Measurements from ENCODE around the gene HIVEP3. TPM values are rescaled to one million over a fixed set of nuclear protein-coding genes. Genes with fewer than 3 reads are reported as not detected.

The HIVEP3 gene
- total RNA-seq, 1 experiment from 2014 or later = 1.4 TPM

- Mint-ChIP-seq H3K4me1 (peaks cover under 1 to 6% of the 10 kb centered on the region in 2 experiments), H3K4me3 (no peak overlapping the region), H3K9me3 (no peaks in the 10 kb centered on the region), H3K36me3 (ENCODE audit: insufficient read depth in 1 of 3, low read depth in 3 of 3) (no peaks in the 10 kb centered on the region), H3K27me3 (ENCODE audit: low read depth) (peaks cover 16% of the 10 kb centered on the region), H3K27ac (no peak overlapping the region)
- Histone ChIP-seq H4K91ac (ENCODE audit: insufficient read length, low read depth, low read length) (no peak overlapping the region), H3K56ac (ENCODE audit: insufficient read length, low read depth, low read length) (no peak overlapping the region), H2BK5ac (ENCODE audit: insufficient read length, low read length) (no peak overlapping the region), H4K20me1 (ENCODE audit: control insufficient read depth, insufficient read depth, insufficient read length) (no peaks in the 10 kb centered on the region), H2BK12ac (ENCODE audit: insufficient read length, low read depth, low read length) (no peak overlapping the region), H3K27me3 (ENCODE audit: insufficient read depth, low read length) (no peaks in the 10 kb centered on the region), H3K79me2 (ENCODE audit: insufficient read depth, low read length) (no peaks in the 10 kb centered on the region), H3K4me2 (ENCODE audit: insufficient read depth, insufficient read length, low read length) (no peak overlapping the region), H2BK20ac (ENCODE audit: low read depth, low read length, poor library complexity, severe bottlenecking) (no peak overlapping the region), H3K9ac (ENCODE audit: extremely low read depth, insufficient read length, low read length) (no peak overlapping the region), H3K4ac (ENCODE audit: low read depth, low read length) (no peak overlapping the region), H4K5ac (ENCODE audit: insufficient read length, low read depth, low read length) (no peak overlapping the region), H3K4me1 (ENCODE audit: insufficient read depth, low read length) (no peaks in the 10 kb centered on the region), H4K8ac (replicated peaks; ENCODE audit: insufficient read length, low read depth, low read length) (no peak overlapping the region), H3K14ac (ENCODE audit: insufficient read depth, low read length) (no peak overlapping the region), H3K9me3 (ENCODE audit: control insufficient read depth, low read depth, low read length) (no peaks in the 10 kb centered on the region), H3K23me2 (ENCODE audit: insufficient read length, low read depth, low read length, poor library complexity, severe bottlenecking) (no peaks in the 10 kb centered on the region), H3K18ac (ENCODE audit: insufficient read length, low read depth, low read length) (no peak overlapping the region), H2AFZ (ENCODE audit: low read length) (no peak overlapping the region), H3K23ac (ENCODE audit: insufficient read length, low read depth, low read length) (no peak overlapping the region), H2BK120ac (ENCODE audit: low read depth, low read length, poor library complexity, severe bottlenecking) (no peak overlapping the region), H3T11ph (ENCODE audit: low read length) (no peak overlapping the region), H2BK15ac (ENCODE audit: low read depth, low read length) (no peak overlapping the region), H3K27ac (ENCODE audit: insufficient read length, low read depth, low read length) (no peak overlapping the region), H2AK5ac (ENCODE audit: insufficient read length, low read length) (no peak overlapping the region), H3K79me1 (ENCODE audit: insufficient read depth, low read depth, low read length, poor library complexity, severe bottlenecking) (no peaks in the 10 kb centered on the region)
- DNase-seq = peak; percentile 80
- peak; percentile 93 for TF ChIP-seq CTCF (conservative IDR thresholded peaks at IDR 0.05)
- whole genome bisulfite sequencing (ENCODE audit: extremely low coverage, insufficient read length, low lambda C conversion rate) = no CpG with 5 or more reads among the region's 18 CpGs
These were observed 344.7 kb downstream of the HIVEP3 start for GRCh38 chr1:41573785-41574713.

Measured in H9 (cell line).